H9 (cell line): ENCODE results near the gene CNN3. TPM values are rescaled to one million over a fixed set of nuclear protein-coding genes. Genes with fewer than 3 reads are reported as not detected.
A peak's percentile ranks its signal among the peaks of the same experiment; 100 is the strongest.

Source experiments
- DNase-seq: peaks from one replicate; pipeline ENCODE4 v3.0.0-alpha.2; 2017
- H2AFZ ChIP-seq: one replicate; pipeline ENCODE4 v1.6.1; 2013; ENCODE audit warnings: mild to moderate bottlenecking, low read length, control low read depth, moderate library complexity
- H2AK5ac ChIP-seq: 2 replicates; pipeline ENCODE4 v1.6.1; 2013; ENCODE audit warnings: low read length, control low read depth, mixed read lengths; ENCODE audit not compliant: insufficient read length
- H2BK120ac ChIP-seq: one replicate; pipeline ENCODE4 v1.6.1; 2013; ENCODE audit warnings: low read depth, mild to moderate bottlenecking, low read length, control low read depth, inconsistent platforms; ENCODE audit not compliant: poor library complexity, severe bottlenecking
- H2BK12ac ChIP-seq: 2 replicates; pipeline ENCODE4 v1.6.1; 2013; ENCODE audit warnings: low read length, control low read depth, mixed read lengths, low read depth; ENCODE audit not compliant: insufficient read length
- H2BK15ac ChIP-seq: 2 replicates; pipeline ENCODE4 v1.6.1; 2013; ENCODE audit warnings: low read depth, low read length, control low read depth
- H2BK20ac ChIP-seq: one replicate; pipeline ENCODE4 v1.6.1; 2013; ENCODE audit warnings: low read depth, mild to moderate bottlenecking, low read length, control low read depth, inconsistent platforms; ENCODE audit not compliant: poor library complexity, severe bottlenecking
- H2BK5ac ChIP-seq: 2 replicates; pipeline ENCODE4 v1.6.1; 2013; ENCODE audit warnings: low read length, control low read depth, mixed read lengths; ENCODE audit not compliant: insufficient read length
- H3K14ac ChIP-seq: 2 replicates; pipeline ENCODE4 v1.6.1; 2013; ENCODE audit warnings: low read length, control low read depth; ENCODE audit not compliant: insufficient read depth
- H3K18ac ChIP-seq: 2 replicates; pipeline ENCODE4 v1.6.1; 2013; ENCODE audit warnings: low read depth, mild to moderate bottlenecking, mixed read lengths, low read length, control low read depth; ENCODE audit not compliant: insufficient read length
- H3K23ac ChIP-seq: 2 replicates; pipeline ENCODE4 v1.6.1; 2013; ENCODE audit warnings: low read length, control low read depth, mixed read lengths, low read depth; ENCODE audit not compliant: insufficient read length
- H3K23me2 ChIP-seq: 2 replicates; pipeline ENCODE4 v1.6.1; 2013; ENCODE audit warnings: low read depth, mild to moderate bottlenecking, mixed read lengths, low read length, control low read depth; ENCODE audit not compliant: insufficient read length, poor library complexity, severe bottlenecking
- H3K27ac ChIP-seq: 2 replicates; pipeline ENCODE4 v1.5.1; 2013; ENCODE audit warnings: low read length, control low read depth, mixed read lengths, low read depth; ENCODE audit not compliant: insufficient read length
- H3K27me3 ChIP-seq: 2 replicates; pipeline ENCODE4 v1.6.1; 2013; ENCODE audit warnings: low read length, control low read depth, inconsistent platforms; ENCODE audit not compliant: insufficient read depth
- H3K4ac ChIP-seq: 2 replicates; pipeline ENCODE4 v1.6.1; 2013; ENCODE audit warnings: low read depth, mild to moderate bottlenecking, control low read depth, inconsistent platforms, low read length, moderate library complexity
- H3K4me1 ChIP-seq: 2 replicates; pipeline ENCODE4 v1.6.1; 2013; ENCODE audit warnings: low read length, control low read depth, inconsistent platforms; ENCODE audit not compliant: insufficient read depth
- H3K4me2 ChIP-seq: 2 replicates; pipeline ENCODE4 v1.6.1; 2013; ENCODE audit warnings: low read length, control low read depth, mixed read lengths; ENCODE audit not compliant: insufficient read length, insufficient read depth
- H3K56ac ChIP-seq: 2 replicates; pipeline ENCODE4 v1.6.1; 2013; ENCODE audit warnings: low read depth, mild to moderate bottlenecking, mixed read lengths, low read length, control low read depth; ENCODE audit not compliant: insufficient read length
- H3K79me1 ChIP-seq: 2 replicates; pipeline ENCODE4 v1.6.1; 2013; ENCODE audit warnings: low read depth, mild to moderate bottlenecking, moderate library complexity, low read length, control low read depth, inconsistent platforms; ENCODE audit not compliant: insufficient read depth, poor library complexity, severe bottlenecking
- H3K79me2 ChIP-seq: 2 replicates; pipeline ENCODE4 v1.6.1; 2013; ENCODE audit warnings: low read length, control low read depth, inconsistent platforms; ENCODE audit not compliant: insufficient read depth
- H3K9ac ChIP-seq: 2 replicates; pipeline ENCODE4 v1.6.1; 2013; ENCODE audit warnings: low read length, control low read depth, mixed read lengths; ENCODE audit not compliant: insufficient read length; ENCODE audit errors: extremely low read depth
- H3K9me3 ChIP-seq: one replicate; pipeline ENCODE4 v1.6.1; 2013; ENCODE audit warnings: low read depth, low read length, inconsistent platforms; ENCODE audit not compliant: control insufficient read depth
- H3T11ph ChIP-seq: one replicate; pipeline ENCODE4 v1.6.1; 2013; ENCODE audit warnings: mild to moderate bottlenecking, low read length, control low read depth, inconsistent platforms
- H4K20me1 ChIP-seq: one replicate; pipeline ENCODE4 v1.6.1; 2013; ENCODE audit not compliant: control insufficient read depth, insufficient read length, insufficient read depth
- H4K5ac ChIP-seq: 2 replicates; pipeline ENCODE4 v1.6.1; 2013; ENCODE audit warnings: low read depth, mild to moderate bottlenecking, mixed read lengths, low read length, control low read depth; ENCODE audit not compliant: insufficient read length
- H4K8ac ChIP-seq: replicated peaks from 2 replicates; pipeline ENCODE4 v1.6.1; 2013; ENCODE audit warnings: low read length, control low read depth, mixed read lengths, low read depth; ENCODE audit not compliant: insufficient read length
- H4K91ac ChIP-seq: 2 replicates; pipeline ENCODE4 v1.6.1; 2013; ENCODE audit warnings: low read depth, mild to moderate bottlenecking, moderate library complexity, mixed read lengths, low read length, control low read depth; ENCODE audit not compliant: insufficient read length
- H3K27ac Mint-ChIP-seq, 3 experiments: 2 replicates in 2 of 3; 3 replicates in 1 of 3; pipeline ENCODE4 v1.8.0; 2020 to 2021; ENCODE audit warnings: mixed read lengths in 3 of 3, mild to moderate bottlenecking in 1 of 3, moderate library complexity in 1 of 3
- H3K27me3 Mint-ChIP-seq: 2 replicates; pipeline ENCODE4 v1.8.0; 2021; ENCODE audit warnings: low read depth, mild to moderate bottlenecking, moderate library complexity, mixed read lengths
- H3K36me3 Mint-ChIP-seq, 3 experiments: 2 replicates in 2 of 3; 3 replicates in 1 of 3; pipeline ENCODE4 v1.8.0; 2020 to 2021; ENCODE audit warnings: low read depth in 3 of 3, mixed read lengths in 3 of 3; ENCODE audit not compliant: insufficient read depth in 1 of 3
- H3K4me1 Mint-ChIP-seq, 2 experiments: 2 replicates each; pipeline ENCODE4 v1.8.0; 2020; ENCODE audit warnings: mixed read lengths in 2 of 2
- H3K4me3 Mint-ChIP-seq, 2 experiments: 2 replicates in 1 of 2; 3 replicates in 1 of 2; pipeline ENCODE4 v1.8.0; 2020 to 2021; ENCODE audit warnings: mild to moderate bottlenecking in 2 of 2, mixed read lengths in 2 of 2, moderate library complexity in 1 of 2
- H3K9me3 Mint-ChIP-seq, 2 experiments: 2 replicates in 1 of 2; 3 replicates in 1 of 2; pipeline ENCODE4 v1.8.0; 2020; ENCODE audit warnings: mild to moderate bottlenecking in 2 of 2, mixed read lengths in 2 of 2, moderate library complexity in 1 of 2
- WGBS: extraction: QIAGEN DNeasy Blood & Tissue Kit; methylation state at CpG from one replicate; pipeline ENCODE4 v1.1.7; 2013; ENCODE audit warnings: missing lambda C conversion rate, low lambda C conversion rate, mixed read lengths; ENCODE audit not compliant: insufficient read length; ENCODE audit errors: extremely low coverage; 5-methylcytosine and 5-hydroxymethylcytosine counted together
- total RNA-seq: library from RNA; stranded (reverse); gene quantifications from 2 replicates; pipeline ENCODE4 v1.2.1, GENCODE V29; 2021
- TF ChIP-seq, protein P1 (sequence below): fragments of 200-600 bp; sonication (generic); conservative IDR thresholded peaks from 3 replicates; pipeline ENCODE4 v1.8.0; 2021; ENCODE audit warnings: antibody characterized with exemption, mild to moderate bottlenecking

Gene CNN3
- total RNA-seq, 1 experiment from 2014 or later: 279 TPM

DNA sequence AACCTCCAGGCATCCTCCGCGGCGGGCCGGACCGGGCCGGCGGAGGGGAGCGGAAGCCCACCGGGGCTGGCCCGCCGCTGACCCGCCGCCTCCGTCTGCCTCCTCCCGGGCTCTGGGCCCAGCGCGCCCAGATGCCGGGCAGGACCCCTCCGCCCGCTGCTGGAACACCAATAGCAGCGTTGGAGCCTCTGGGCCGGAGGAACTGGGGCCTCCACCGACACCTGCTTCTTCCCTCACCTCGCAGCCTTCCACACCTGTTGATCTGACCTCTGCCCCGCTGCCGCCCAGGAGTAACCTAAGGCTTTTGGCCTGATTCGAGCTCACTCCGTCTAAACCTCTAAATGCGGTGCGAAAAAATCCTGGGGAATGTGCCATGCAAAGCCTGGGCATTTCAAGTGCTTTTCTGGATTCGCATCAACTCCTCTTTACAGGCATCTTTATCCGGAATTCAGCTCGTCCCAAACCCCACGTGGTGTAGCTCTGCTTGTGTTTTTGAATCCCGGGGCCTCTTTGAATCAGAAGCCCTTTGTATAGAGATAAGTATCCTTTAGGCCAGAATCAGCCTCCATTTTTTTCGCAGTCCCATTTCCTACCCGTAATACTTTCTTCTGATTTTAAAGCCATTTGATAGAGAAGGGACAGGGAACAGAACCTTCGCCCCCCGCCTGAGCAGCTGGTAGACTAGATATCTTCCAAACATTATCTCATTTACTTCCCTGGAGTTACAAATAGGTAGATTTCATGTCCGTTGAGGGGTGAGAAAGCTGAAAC lies 680 bp upstream of the CNN3 start:
- peaks cover 0 to 2% of the 10 kb centered on the region in 2 experiments; a peak in 1 of 5 replicates for H3K9me3 Mint-ChIP-seq
- H3K4me2 ChIP-seq: peak overlapping the region; percentile 76
- H3K23me2 ChIP-seq: peaks cover 18% of the 10 kb centered on the region
- H2BK12ac ChIP-seq: peak overlapping the region; percentile 28
- H3K79me2 ChIP-seq: peaks cover 24% of the 10 kb centered on the region
- TF ChIP-seq, protein P1, sequence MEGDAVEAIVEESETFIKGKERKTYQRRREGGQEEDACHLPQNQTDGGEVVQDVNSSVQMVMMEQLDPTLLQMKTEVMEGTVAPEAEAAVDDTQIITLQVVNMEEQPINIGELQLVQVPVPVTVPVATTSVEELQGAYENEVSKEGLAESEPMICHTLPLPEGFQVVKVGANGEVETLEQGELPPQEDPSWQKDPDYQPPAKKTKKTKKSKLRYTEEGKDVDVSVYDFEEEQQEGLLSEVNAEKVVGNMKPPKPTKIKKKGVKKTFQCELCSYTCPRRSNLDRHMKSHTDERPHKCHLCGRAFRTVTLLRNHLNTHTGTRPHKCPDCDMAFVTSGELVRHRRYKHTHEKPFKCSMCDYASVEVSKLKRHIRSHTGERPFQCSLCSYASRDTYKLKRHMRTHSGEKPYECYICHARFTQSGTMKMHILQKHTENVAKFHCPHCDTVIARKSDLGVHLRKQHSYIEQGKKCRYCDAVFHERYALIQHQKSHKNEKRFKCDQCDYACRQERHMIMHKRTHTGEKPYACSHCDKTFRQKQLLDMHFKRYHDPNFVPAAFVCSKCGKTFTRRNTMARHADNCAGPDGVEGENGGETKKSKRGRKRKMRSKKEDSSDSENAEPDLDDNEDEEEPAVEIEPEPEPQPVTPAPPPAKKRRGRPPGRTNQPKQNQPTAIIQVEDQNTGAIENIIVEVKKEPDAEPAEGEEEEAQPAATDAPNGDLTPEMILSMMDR: no peak
- peaks cover 18 to 22% (median 18%) of the 10 kb centered on the region in 3 experiments for H3K36me3 Mint-ChIP-seq
- H3K4me1 Mint-ChIP-seq: peaks cover 55 to 60% of the 10 kb centered on the region in 2 experiments
- H3K56ac ChIP-seq: no peak overlapping the region
- H3K27me3 ChIP-seq: no peaks in the 10 kb centered on the region
- no peak overlapping the region for H2BK15ac ChIP-seq
- peak overlapping the region; percentile 92 for H2BK120ac ChIP-seq
- H3K27ac Mint-ChIP-seq: peak overlapping the region; percentile 98 to 100 (median 100)
- H4K20me1 ChIP-seq: no peaks in the 10 kb centered on the region
- no peak overlapping the region for H3K23ac ChIP-seq
- H4K5ac ChIP-seq: no peak overlapping the region
- H4K8ac ChIP-seq: peak overlapping the region; percentile 11
- H2AK5ac ChIP-seq: no peak overlapping the region
- peak overlapping the region; percentile 83 for H3K9ac ChIP-seq
- H3K14ac ChIP-seq: peak overlapping the region; percentile 96; the same call in 1 of the 2 replicates
- H3K4me3 Mint-ChIP-seq: peak overlapping the region; percentile 85 to 94
- peak; percentile 81 for DNase-seq
- no peak overlapping the region for H2AFZ ChIP-seq
- no peaks in the 10 kb centered on the region for H3K27me3 Mint-ChIP-seq
- peak overlapping the region; percentile 89 for H3T11ph ChIP-seq
- H3K79me1 ChIP-seq: peaks cover 5% of the 10 kb centered on the region
- peak overlapping the region; percentile 68; the same call in 1 of the 2 replicates for H3K4ac ChIP-seq
- peak overlapping the region; percentile 85 for H2BK5ac ChIP-seq
- peak overlapping the region; percentile 92 for H3K27ac ChIP-seq
- peaks cover 19% of the 10 kb centered on the region; the same call in 1 of the 2 replicates for H3K4me1 ChIP-seq
- H3K18ac ChIP-seq: peak overlapping the region; percentile 97
- H4K91ac ChIP-seq: no peak overlapping the region
- H3K9me3 ChIP-seq: no peaks in the 10 kb centered on the region
- H2BK20ac ChIP-seq: no peak overlapping the region
- WGBS: no CpG with 5 or more reads among the region's 40 CpGs
